Fibroblast of the conjunctiva (primary cell): Measurements from ENCODE around the gene CLCC1.
A peak's percentile ranks its signal among the peaks of the same experiment; 100 is the strongest.
"Not testable (repeated sequence)": the region's sequence is repeated elsewhere in the genome, so short reads cannot be mapped to it uniquely, and the experiment has no call there.

Experiments
- DNase-seq: peaks from one replicate; pipeline ENCODE4 v3.0.0-alpha.2; 2010; ENCODE audit warnings: low read depth

The CLCC1 gene, protein sequence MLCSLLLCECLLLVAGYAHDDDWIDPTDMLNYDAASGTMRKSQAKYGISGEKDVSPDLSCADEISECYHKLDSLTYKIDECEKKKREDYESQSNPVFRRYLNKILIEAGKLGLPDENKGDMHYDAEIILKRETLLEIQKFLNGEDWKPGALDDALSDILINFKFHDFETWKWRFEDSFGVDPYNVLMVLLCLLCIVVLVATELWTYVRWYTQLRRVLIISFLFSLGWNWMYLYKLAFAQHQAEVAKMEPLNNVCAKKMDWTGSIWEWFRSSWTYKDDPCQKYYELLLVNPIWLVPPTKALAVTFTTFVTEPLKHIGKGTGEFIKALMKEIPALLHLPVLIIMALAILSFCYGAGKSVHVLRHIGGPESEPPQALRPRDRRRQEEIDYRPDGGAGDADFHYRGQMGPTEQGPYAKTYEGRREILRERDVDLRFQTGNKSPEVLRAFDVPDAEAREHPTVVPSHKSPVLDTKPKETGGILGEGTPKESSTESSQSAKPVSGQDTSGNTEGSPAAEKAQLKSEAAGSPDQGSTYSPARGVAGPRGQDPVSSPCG

GRCh38 chr1:108963052-108963686 is at the start of gene CLCC1:
TSS of gene CLCC1 (minus strand) at chr1:108963484. CDS start at chr1:108950437, 13,047 bp downstream.
- DNase-seq: peak; percentile 66

DNA sequence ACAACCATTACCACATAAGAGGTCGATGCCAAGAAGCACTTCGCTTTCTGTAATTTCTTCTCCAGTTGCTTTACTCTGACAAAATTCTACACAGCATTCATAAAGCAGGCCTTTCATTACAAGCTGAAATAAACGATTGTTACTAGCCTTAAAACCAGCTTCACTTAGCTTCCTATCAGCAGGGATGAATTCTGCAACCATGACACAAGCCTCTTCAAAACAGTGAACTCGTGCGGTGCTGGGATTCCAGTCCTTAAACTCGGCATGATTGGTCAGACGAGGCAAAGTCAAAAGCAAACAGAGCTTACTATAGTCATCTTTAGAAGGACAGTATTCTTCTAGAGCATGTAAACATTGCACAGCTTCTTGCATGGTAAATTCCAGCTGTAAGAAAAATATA is 48.1 kb upstream of the CLCC1 start:
- no peak for DNase-seq

- not testable (repeated sequence) for DNase-seq
These were observed 33.3 kb upstream of the CLCC1 start for GRCh38 chr1:108996622-108997021.

DNA sequence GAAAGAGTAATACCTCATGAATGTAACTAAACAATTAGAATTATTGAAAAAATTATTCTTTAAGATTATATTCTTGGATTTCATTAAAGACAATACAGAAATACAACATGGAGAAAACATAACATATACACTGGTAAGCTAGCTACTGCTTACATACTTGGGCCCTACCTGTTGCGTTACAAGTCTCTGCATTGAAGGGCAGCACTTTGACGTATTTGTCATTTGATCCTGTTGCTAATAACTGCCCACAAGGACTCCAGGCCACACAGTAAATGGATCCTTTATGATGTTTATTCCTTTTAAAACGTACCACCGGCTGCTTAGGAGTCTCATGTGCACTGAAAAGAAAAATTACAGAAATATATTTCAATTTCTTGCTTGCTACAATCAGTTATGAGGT is 19.8 kb upstream of the CLCC1 start:
- no peak for DNase-seq

DNA sequence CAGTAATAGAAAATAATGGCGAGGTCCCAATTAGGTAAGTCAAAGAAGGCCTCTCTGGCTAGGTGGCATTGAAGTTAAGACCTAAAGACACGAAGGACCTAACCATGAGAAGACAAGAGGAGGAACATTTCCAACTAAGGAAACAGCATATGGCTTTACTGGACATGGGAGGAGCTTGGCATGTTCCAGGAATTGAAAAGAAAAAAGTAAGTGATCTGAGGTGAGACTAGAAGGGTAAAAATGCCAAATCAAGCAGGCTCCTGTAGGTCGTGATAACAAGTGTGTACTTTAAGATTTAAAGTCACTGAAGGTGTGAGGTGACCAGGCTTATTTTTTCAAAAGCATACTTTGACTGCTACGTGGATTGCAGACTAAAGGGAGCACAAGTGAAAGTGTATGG is 13.4 kb upstream of the CLCC1 start:
- DNase-seq: no peak

- DNase-seq: no peak
These were observed 9.7 kb upstream of the CLCC1 start for GRCh38 chr1:108972951-108973350.

DNA sequence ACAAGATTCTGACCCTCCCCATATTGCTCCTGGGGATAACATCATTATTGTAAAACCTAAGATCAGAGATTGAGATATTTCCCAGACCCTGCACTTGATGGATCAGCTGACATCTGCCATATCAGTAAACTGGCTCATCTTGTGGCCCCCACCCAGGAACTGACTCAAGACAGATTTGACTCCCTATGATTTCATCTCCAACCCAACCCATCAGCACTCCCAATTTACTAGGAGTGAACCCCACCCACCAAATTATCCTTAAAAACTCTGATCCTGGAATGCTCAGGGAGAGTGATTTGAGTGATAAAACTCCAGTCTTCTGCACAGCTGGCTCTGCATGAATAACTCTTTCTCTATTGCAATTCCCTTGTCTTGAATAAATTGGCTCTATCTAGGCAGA is 6.1 kb upstream of the CLCC1 start:
- no peak for DNase-seq

DNA sequence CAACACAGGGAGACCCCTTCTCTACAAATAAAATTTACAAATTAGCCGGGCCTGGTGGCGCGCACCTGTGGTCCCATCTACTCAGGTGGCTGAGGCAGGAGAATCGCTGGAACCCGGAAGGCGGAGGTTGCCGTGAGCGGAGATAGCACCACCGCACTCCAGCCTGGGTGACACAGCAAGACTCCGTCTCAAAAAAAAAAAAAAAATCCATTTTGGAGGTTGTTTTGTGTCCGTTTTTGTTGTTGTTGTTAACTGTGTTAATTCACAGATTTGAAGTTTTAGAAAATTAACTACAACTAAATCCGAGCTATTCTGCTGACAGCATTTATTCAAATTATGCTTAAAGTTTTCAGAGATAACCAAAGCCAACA is 618 bp downstream of the CLCC1 start:
- no peak for DNase-seq

- no peak for DNase-seq
These were observed 1.4 kb downstream of the CLCC1 start for GRCh38 chr1:108961752-108962486.

DNA sequence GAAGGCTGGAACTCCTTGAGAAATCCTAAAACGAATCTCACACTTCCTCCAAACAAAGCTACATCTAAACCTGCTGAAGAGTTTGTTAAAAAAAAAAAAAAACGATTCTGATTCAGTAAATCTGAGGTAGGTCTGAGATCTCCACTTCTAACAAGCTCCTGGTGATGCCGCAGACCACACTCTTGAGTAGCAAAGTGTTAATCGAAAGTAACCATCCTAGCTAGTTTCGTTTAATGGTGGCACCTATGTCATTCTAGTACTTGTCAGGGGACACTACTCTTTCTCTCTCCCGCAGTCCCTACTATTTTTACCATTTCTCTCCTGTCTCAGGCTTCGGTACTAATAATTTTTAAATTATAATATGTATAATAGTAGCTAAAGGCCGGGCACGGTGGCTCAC is 2.1 kb downstream of the CLCC1 start:
- no peak for DNase-seq

GRCh38 chr1:108960719-108961118 is 2.6 kb downstream of the CLCC1 start:
- no peak for DNase-seq

- DNase-seq: no peak
These were observed 5.4 kb downstream of the CLCC1 start for GRCh38 chr1:108957888-108958287.

DNA sequence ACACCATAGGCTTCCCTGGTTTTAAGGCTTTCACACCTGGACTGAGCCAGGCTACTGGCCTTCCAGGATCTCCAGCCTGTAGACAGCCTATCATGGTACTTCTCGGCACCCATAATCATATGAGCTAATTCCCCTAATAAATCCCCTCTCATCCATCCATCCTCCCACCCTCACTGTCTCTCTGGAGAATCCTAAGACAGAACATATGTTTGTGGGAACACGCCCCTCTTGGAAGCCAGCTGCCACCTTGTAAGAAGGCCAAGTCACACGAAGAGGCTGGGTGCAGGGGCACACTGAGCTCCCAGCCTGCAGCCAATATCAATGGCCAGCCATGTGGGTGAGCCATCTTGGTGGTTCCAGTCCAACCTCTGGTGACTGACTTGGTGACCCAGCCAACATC is 7.4 kb downstream of the CLCC1 start:
- no peak for DNase-seq

DNA sequence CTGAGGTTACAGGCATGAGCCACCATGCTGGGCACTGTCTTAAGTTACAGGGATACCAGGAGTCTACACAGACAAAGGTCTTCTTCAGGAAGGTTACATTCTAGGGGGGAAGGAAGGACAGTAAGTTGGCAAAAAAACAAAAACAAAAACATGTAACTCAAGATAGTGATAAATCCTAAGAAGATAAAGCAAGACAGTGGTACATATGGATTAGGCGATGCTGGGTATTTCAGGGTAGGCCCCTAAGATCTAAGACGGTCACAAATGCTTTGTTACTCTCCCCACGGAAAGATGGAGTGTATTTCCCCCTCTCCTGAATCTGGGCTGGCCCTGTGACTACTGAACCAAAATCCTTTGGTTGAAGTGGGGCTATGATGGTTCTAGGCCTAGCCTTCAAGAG is 8.2 kb downstream of the CLCC1 start:
- DNase-seq: no peak

DNA sequence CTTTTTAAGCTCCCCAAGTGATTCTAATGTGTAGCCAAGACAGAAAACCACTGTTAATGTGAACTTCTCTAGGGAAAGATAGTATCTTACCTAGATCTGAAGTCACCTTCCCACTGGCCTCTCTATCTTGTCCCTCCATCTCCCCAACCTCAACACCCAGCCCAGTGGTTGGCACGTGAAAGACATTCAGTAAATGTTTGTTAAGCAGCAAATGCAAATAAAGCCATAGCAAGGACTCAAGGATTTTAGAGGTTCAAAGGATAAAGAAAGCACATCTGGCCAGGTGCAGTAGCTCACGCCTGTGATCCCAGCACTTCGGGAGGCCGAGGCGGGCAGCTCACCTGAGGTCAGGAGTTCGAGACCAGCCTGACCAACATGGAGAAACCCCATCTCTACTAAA is 9.8 kb downstream of the CLCC1 start:
- DNase-seq: no peak

GRCh38 chr1:108951242-108951641 is 12.0 kb downstream of the CLCC1 start:
- DNase-seq: no peak

- DNase-seq: no peak
These were observed 14.2 kb downstream of the CLCC1 start for GRCh38 chr1:108949044-108949443.

- DNase-seq: no peak
These were observed 15.3 kb downstream of the CLCC1 start for GRCh38 chr1:108947871-108948525.

DNA sequence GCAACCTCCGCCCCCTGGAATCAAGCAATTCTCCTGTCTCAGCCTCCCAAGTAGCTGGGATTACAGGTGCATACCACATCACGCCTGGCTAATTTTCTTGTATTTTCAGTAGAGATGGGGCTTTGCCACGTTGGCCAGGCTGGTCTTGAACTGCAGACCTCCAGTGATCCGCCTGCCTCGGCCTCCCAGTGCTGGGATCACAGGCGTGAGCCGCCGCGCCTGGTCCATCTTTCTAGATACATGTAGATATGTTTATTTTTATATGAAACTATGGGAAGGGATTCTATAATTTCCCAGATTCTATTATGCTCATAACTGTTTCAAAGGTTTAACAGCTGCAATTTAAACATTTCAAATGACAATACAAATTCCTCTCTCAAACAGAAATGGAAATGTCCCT is 27.1 kb downstream of the CLCC1 start:
- no peak for DNase-seq

DNA sequence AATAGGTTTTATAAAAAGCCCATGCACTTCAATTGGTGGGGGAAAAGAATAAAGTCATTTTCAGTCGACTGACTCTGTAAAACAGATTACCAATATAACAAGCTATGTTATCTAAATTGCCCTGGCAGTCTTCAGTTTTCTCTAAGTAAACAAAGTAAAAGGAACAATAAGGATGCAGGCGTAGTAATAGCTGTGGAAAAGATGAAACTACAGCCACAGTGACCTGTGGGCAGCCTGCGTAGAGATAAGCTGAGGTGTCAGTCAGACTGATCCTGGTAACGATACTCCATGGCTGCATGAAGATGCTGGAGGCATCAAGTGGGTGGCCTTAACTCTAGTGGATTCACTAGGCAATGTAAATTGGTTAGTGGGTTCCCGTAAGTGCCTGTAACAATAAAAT is 29.3 kb downstream of the CLCC1 start:
- DNase-seq: no peak

- not testable (repeated sequence) for DNase-seq
These were observed 35.7 kb downstream of the CLCC1 start for GRCh38 chr1:108927565-108927964.

GRCh38 chr1:108925920-108926319 is 37.4 kb downstream of the CLCC1 start:
- DNase-seq: no peak
